ENCODE data around the gene MED27.

MED27 gene

GRCh38 chr9:131854896-131855613 is 224.6 kb downstream of the MED27 start:
- DNase-seq (ENCODE audit: low spot score): no peak

DNA sequence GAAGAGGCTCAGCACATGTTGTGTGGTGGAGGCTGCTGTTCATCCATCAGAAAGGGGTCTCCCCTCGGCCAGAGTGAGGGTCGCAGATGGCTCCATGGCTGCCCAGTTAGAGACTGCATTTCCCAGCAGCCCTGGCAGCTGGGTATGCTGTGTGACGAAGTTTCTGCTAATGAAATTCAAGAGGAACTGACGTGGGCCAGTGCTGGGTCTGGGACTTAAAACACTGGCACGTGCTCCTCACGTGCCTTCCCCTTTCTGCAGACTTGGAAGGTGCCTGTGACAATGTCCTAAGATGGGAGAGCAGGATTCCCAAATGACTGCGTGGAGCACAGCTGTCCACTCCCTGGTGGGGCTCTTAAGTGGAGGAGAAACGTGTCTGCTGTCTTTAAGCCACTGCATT is 225.3 kb downstream of the MED27 start:
- no peak for DNase-seq (ENCODE audit: low spot score)

GRCh38 chr9:131853434-131853833 is 226.2 kb downstream of the MED27 start:
- no peak for DNase-seq (ENCODE audit: low spot score)

DNA sequence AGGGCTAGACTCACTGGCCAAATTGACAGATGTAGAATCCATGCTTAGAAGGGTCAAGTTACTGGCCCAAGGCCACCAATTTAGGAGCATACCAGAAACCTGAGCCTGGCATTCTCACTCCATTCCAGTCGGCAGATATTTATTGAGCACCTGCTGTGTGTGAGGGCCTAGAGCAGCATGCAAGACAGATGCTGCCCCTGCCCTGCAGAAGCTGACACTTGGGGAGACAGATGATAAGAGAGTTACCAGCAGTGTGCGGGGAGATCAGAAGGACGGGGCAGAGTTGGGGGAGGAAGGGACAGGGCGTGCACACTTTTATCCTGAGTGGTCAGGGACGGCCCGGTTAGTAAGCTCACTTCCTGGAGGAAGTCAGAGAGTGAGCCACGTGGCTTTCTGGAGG is 228.3 kb downstream of the MED27 start:
- no peak for DNase-seq (ENCODE audit: low spot score)

DNA sequence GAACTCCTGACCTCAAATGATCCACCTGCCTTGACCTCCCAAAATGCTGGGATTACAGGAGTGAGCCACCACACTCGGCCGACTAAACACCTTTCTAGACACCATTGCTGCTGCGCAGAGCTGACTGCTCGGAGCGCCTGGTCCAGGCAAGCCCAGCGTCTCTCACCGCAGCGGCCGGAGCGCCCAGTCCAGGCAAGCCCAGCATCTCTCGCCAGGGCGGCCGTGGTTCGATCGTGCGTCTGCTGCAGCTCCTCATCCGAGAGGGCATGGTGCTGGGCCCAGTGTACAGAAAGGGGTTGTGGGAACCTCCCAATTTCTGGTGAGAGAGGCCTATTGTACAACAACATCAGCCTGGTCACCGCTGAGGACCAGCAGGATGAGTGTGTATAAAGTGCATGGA is 230.3 kb downstream of the MED27 start:
- DNase-seq (ENCODE audit: low spot score): no peak

- DNase-seq (ENCODE audit: low spot score): no peak
Measured at GRCh38 chr9:131848570-131849160, 231.0 kb downstream of the MED27 start.

DNA sequence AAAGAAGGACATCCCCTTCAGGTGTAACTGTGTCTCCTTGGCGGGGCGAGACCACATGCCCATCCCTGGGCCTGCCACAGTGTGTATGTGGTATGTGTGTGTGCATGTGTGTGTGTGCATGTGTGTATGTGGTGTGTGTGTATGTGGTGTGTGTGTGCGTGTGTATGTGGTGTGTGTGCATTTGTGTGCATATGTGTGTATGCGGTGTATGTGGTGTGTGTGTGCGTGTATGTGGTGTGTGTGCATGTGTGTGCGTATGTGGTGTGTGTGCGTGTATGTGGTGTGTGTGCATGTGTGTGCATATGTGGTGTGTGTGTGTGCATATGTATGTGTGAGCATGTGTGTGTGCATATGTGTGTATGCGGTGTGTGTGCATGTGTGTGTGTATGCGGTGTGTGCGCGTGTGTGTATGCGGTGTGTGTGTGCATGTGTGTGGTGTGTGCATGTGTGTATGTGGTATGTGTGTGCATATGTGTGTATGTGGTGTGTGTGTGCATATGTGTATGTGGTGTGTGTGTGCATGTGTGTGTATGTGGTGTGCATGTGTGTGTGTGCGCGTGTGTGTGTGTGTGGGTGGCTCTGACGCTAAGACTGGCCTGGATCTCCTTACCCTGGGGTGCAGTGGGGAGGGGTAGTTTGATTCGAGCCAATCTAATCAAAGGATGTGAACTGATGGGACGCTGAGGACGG is 231.9 kb downstream of the MED27 start:
- DNase-seq (ENCODE audit: low spot score): no peak

DNA sequence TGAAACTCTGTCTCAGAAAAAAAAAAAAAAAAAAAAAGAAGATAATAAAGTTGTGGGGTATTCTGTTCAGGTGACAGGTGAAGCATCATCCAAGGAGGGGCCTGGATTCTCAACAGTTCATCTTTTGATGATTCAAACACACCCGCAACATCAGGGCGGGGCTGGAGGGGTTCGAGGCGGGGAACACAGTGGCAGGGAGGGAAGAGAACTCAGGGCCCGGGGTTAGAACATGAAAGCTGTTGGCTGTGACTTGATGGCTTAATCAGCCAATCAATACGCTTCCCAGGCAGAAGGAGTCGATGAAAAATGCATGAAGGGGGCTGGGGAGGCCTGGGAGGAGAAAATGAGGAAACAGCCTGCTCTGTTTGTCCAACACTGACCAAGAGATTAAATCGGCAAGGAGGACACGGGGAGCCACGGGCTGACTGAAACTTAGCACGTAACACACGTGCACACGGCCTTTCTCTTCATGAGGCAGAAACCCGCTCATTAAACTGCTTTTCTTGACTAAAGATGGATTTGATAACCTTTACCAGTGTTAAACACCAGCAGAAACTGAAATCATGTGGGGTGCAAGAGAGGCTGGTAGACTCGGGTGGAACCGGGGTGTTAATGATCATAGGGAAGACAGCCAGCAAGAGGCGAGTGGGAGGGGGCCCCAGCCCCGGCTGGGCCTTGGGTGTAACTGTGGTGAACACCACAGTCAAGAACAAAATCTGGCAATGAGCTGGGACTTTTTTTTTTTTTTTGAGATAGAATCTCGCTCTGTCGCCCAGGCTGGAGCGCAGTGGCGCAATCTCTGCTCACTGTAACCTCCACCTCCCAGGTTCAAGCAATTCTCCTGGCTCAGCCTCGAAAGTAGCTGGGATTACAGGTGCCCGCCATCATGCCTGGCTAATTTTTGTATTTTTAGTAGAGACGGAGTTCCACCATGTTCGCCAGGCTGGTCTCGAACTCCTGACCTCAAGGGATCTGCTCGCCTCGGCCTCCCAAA is 234.1 kb downstream of the MED27 start:
- DNase-seq (ENCODE audit: low spot score): no peak

- DNase-seq (ENCODE audit: low spot score): no peak
Measured at GRCh38 chr9:131844745-131845118, 234.9 kb downstream of the MED27 start.

DNA sequence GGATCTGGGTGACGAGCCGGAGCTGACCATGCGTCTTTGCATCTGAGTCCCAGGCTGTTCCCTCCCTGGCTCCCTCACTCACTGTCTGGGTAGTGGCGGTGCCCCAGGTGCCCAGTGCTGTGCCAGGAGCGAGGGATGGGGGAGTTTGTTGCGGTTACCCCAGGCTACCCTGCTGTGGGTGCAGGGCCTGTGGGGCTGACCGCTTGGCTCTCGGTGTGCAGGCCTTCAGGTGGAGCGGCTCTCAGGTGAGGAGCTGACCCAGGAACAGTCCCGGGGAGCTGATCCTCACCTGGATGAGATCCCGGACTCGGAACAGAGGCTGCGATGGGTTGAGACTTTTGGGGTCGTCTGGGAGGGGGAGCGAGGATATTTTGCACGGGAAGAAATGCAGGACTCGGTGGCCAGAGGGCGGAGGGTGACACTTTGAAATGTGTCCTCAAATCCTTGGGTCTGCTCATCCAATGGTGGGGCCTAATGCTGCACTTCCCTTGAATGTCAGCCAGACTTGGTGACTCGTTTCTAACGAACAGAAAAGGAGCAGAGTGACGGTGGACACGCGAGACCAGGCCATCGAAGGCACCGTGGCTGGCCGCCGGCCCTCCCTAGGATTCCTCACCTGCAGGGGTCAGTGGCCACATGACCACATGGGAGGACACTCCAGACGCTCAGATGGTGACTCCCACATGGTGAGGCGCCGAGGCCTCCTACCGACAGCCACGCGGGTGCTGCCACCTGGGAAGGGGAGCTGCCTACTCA is 235.5 kb downstream of the MED27 start:
- DNase-seq (ENCODE audit: low spot score): no peak

DNA sequence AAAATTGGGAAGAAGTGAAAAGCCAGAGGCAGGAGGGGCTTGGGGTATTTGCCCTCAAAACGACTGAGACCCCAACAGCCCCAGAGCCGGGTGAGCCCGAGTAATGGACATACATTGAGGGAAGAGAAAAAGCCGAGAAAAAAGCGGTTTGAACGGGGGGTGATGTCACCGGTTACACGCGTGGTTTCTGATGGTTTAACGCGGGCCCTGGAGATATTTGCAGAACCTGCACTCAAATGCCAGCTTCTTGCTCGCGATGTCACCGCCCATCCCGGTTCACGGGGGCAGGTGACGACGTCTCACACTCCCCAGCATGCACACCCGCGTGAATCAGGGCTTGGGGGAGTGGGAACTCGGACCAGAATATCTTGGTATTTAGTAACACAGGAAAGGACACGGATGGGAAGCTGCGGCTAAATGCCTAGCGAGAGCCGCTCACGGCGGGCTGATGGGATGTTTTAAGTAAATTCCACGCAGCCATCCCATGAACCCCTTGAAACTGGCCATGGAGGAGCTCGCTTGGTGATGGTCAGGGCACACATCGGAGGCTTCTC is 237.8 kb downstream of the MED27 start:
- no peak for DNase-seq (ENCODE audit: low spot score)

DNA sequence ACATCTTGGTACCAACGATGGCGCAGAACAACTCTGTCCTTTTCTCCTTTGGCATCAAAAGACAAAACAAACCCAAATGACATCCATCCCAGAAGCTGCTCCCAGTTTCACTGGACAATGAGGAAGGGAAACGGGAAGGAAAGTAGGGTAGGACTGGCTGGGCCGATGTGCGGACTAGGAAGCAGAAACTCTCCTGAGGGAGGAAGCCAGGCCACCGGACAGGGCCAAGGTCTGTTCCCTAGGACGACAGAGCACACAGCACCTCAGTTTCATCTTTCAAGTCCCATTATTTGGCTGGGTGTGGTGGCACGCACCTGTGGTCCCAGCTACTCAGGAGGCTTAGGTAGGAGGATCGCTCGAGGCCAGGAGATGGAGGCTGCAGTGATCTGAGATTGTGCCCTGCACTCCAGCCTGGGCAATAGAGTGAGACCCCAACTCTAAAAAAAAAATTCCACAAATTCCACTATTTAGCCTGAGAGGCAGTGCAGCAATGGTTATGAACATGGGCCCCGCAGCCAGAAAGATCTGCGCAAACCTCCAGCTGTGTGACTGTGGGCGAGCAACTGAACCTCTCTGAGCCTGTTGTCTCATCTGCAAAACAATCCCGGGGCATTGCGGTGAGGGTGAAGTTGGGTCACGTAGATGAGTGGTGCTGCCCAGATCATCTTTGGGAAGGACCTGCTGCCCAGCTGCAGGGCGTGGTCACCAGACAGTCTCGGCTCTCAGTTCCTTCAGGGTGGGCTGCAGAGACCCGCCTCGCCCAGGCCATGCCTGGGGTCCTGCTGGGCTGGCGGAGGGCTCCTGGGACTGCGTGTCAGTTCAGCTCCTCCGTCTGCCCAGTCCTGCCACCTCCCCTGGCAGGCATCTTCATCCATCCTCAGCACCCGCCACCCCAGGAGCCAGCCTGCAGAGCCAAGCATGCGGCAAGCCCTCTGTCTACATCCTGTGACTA is 238.6 kb downstream of the MED27 start:
- DNase-seq (ENCODE audit: low spot score): no peak

GRCh38 chr9:131840220-131840619 is 239.4 kb downstream of the MED27 start:
- no peak for DNase-seq (ENCODE audit: low spot score)

- no peak for DNase-seq (ENCODE audit: low spot score)
Measured at GRCh38 chr9:131839281-131840084, 240.2 kb downstream of the MED27 start.

- DNase-seq (ENCODE audit: low spot score): no peak
Measured at GRCh38 chr9:131838530-131839280, 241.0 kb downstream of the MED27 start.

DNA sequence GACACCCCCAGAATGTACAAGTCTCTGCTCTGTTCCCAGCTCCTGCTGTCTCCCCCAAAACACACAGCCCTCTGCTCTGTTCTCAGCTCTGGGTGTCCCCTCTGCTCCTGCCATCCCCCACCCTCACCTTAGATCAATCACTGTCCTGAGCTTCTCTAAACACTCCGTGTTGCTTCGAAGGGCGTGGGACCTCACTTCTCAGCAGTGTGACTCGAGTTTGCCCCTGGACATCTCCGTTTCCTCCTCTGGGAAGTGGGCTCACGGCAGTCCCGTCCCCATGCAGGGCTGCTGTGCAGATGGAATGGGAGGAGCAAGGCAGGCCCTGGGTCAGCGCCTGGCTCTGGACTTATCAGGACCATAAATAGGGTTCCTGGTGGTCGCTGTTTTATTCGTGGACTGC is 241.8 kb downstream of the MED27 start:
- no peak for DNase-seq (ENCODE audit: low spot score)

- peak; percentile 75 for DNase-seq (ENCODE audit: low spot score)
Measured at GRCh38 chr9:131837316-131837715, 242.4 kb downstream of the MED27 start.

DNA sequence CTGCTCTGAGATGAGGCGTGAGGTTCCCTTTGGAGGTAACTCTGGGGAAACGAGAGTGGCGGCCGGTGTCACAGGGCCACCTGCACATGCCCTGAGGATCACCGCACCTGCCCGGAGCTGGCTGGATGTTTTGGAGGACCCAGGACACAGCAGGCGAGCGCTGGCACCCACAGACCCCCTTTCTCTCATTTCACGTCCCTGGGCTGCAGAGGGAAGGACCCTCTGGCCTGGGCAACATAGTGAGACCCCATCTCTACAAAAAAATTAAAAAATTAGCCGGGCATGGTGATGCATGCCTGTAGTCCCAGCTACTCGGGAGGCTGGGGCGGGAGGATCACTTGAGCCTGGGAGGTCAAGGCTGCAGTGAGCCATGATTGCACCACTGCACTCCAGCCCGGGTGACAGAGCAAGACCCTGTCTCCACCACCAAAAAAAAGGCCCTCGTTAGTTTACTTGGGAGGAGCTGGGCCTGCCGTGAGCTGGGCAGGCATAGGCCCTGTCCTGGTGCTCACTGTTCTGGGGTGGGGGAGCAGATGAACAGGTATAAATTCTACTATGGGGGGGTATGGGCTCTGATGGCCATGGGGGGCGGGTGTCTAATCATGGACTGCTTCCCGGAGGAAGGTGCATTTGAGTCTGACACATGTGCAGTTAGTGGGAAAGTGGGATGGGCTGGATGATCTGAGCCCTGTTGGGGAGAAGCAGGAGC is 242.9 kb downstream of the MED27 start:
- no peak for DNase-seq (ENCODE audit: low spot score)
